ENCODE measurements around the gene XCL2.
"Not testable (repeated sequence)": the region's sequence is repeated elsewhere in the genome, so short reads cannot be mapped to it uniquely, and the experiment has no call there.

Gene XCL2

DNA sequence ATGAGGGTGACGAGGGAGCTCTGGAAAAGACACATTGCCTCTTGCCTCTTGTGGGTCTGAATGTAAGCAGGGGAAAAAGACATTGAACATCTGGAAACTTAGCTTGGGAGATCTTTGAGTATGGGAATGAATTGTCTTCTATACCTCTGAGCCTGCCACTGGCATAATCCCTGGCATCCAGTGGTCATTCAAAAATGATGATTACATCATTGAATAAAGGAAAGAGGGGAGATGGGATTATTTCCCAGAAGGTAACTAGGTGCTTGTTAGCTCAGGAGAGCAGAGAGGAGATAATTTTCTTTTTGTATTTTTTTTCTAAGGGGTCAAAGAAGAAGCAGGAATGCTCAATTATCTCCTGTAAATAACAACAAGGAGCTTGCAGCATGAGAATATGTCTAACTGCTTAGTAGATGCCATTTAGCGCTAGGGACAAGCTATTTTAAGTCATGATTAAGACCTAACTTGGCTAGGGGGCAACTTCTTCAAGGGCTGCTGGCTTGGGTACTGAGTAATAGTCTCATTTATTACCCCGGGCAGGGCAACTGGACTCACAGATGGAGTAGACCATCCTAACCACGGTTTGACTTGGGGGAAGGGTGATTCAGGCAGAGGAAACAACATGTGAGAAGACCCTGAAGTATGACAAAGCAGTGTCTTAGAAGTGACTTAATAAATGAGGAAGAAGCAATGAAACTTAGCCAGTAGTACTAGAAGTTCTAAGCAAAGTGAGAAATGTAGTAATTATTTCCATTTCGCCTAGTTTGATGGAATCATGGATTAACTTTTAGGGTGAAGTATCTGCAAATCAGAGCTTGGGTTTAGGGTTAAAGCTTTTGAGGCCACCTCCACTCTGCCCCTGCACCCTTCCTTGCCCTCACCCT is 11.0 kb upstream of the XCL2 start:
- no peak overlapping the region for H3K4me3 ChIP-seq (ENCODE audit: low read length)
- H3K36me3 ChIP-seq (ENCODE audit: control insufficient read depth, insufficient read depth, low read length): no peaks in the 10 kb centered on the region
- H3K27me3 ChIP-seq (ENCODE audit: control insufficient read depth, insufficient read depth, low read length): no peaks in the 10 kb centered on the region
- no peaks in the 10 kb centered on the region for H3K4me1 ChIP-seq (ENCODE audit: control insufficient read depth, insufficient read depth, low read length)
- H3K9me3 ChIP-seq (ENCODE audit: control insufficient read depth, low read length): no peaks in the 10 kb centered on the region
- H3K9ac ChIP-seq (ENCODE audit: low read length): no peak overlapping the region

DNA sequence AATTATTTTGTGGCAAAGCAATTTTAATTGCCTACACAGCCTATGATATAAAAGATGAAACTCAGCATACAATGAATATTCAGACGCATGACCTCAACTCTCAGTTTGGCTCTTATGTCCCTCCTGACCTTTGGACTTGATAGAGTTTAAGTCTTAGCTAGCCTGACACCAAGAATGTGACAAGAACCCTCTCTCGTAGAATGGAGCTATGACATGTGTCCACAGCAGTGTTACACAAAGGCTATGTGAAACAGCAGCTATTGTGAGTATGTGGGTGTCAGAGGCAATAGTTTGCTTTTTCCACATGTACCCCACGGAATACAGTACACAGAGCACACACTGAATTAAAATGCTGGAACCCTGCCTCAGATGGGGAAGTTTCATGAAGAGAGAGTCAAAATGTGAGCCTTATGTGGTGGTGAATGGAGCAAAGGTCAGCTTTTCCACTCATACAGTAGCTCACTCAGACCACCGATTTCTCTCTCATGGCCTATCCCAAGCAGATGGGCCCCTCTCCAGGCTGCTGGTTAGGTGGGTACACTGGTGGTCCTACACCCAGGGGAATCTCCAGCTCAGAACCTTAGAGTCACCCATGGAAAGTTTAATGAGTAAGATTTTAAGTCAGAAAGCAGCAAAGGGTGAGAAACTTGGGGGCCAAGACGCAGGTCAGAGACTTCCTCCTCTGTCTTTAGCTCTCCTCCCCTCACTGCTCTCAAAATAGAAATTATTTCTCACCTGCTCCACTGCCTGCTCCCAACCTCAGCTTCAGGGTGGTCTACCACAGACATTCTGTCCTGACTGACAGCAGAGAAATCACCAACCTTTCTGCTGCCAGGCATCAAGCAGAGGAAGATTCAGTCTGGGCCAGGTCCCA is 10.1 kb upstream of the XCL2 start:
- H3K4me1 ChIP-seq (ENCODE audit: control insufficient read depth, insufficient read depth, low read length): no peaks in the 10 kb centered on the region
- H3K4me3 ChIP-seq (ENCODE audit: low read length): no peak overlapping the region
- no peaks in the 10 kb centered on the region for H3K27me3 ChIP-seq (ENCODE audit: control insufficient read depth, insufficient read depth, low read length)
- H3K9ac ChIP-seq (ENCODE audit: low read length): no peak overlapping the region
- no peaks in the 10 kb centered on the region for H3K9me3 ChIP-seq (ENCODE audit: control insufficient read depth, low read length)
- H3K36me3 ChIP-seq (ENCODE audit: control insufficient read depth, insufficient read depth, low read length): no peaks in the 10 kb centered on the region

DNA sequence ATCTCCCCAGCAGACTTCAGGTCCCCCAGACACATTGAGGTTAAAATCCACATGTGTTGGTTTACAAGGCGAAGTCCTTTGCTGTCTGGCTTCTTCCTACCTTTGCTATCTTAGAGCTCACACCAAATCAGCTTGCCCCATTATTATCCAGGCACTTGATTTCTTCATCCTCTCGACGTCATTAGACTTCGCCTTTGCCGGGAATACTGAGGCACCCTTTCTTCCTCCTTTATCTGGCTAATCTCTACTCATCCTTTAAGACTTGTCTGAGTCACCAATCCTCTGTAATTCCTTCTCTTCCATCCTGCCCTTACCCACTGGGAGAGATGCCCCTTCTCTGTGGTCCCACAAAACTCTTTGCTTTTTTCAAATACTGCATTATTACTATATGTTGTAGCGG is 9.2 kb upstream of the XCL2 start:
- Histone ChIP-seq H3K9me3 (ENCODE audit: control insufficient read depth, low read length) (no peaks in the 10 kb centered on the region), H3K4me1 (ENCODE audit: control insufficient read depth, insufficient read depth, low read length) (no peaks in the 10 kb centered on the region), H3K4me3 (ENCODE audit: low read length) (no peak overlapping the region), H3K36me3 (ENCODE audit: control insufficient read depth, insufficient read depth, low read length) (no peaks in the 10 kb centered on the region), H3K27me3 (ENCODE audit: control insufficient read depth, insufficient read depth, low read length) (no peaks in the 10 kb centered on the region), H3K9ac (ENCODE audit: low read length) (no peak overlapping the region)

DNA sequence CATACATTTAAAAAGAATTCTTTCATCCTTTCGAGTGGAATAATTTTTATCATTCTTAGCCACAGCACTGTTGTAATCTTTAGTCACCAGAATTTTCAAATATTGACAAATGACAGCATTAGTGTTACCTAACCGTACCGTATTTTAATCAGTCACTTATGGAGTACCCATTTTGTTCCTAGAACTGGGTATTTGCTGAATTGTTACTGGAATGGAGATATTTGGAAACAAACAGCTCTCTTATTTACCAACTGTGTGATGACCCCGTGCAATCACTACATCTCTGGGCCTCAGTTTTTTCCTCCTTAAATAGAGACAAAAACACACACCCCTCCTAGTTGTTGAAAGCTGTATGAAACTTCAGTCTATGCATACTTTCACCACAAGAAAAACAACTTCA is 7.9 kb upstream of the XCL2 start:
- H3K36me3 ChIP-seq (ENCODE audit: control insufficient read depth, insufficient read depth, low read length): no peaks in the 10 kb centered on the region

DNA sequence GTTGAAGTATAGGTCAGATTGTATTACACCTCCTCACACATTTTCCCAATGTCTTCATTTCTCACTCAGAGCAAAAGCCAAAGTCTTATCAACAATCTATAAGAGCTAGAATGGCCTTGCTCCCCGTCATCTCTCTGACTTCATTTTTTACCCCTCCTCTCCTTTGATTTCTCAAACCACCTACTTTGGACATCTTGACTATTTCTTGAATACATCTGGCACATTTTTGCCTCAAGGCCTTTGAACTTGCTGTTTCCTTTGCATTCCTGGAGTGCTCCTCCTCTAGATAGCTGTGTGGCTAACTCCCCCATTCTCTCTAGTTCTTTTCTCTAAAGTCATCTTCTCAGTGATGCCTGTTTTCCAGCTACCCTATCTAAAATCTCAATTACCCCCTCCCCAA is 7.2 kb upstream of the XCL2 start:
- Histone ChIP-seq H3K9me3 (ENCODE audit: control insufficient read depth, low read length) (no peaks in the 10 kb centered on the region), H3K4me3 (ENCODE audit: low read length) (no peak overlapping the region), H3K4me1 (ENCODE audit: control insufficient read depth, insufficient read depth, low read length) (no peaks in the 10 kb centered on the region), H3K27me3 (ENCODE audit: control insufficient read depth, insufficient read depth, low read length) (no peaks in the 10 kb centered on the region), H3K9ac (ENCODE audit: low read length) (no peak overlapping the region), H3K36me3 (ENCODE audit: control insufficient read depth, insufficient read depth, low read length) (no peaks in the 10 kb centered on the region)

More for the DNA sequence above, 7.9 kb upstream of the XCL2 start:
- Histone ChIP-seq H3K4me1 (ENCODE audit: control insufficient read depth, insufficient read depth, low read length) (no peaks in the 10 kb centered on the region), H3K9ac (ENCODE audit: low read length) (no peak overlapping the region), H3K27me3 (ENCODE audit: control insufficient read depth, insufficient read depth, low read length) (no peaks in the 10 kb centered on the region), H3K9me3 (ENCODE audit: control insufficient read depth, low read length) (no peaks in the 10 kb centered on the region), H3K4me3 (ENCODE audit: low read length) (no peak overlapping the region)

DNA sequence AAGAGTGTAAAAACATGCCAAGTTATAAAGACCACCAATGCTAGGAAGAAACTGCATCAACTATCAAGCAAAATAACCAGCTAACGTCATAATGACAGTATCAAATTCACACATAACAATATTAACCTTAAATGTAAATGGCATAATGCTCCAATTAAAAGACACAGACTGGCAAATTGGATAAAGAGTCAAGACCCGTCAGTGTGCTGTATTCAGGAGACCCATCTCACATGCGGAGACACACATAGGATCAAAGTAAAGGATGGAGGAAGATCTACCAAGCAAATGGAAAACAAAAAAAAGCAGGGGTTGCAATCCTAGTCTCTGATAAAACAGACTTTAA is 2.7 kb upstream of the XCL2 start:
- not testable (repeated sequence) for H3K9me3 ChIP-seq (ENCODE audit: control insufficient read depth, low read length); H3K4me1 ChIP-seq (ENCODE audit: control insufficient read depth, insufficient read depth, low read length); H3K27me3 ChIP-seq (ENCODE audit: control insufficient read depth, insufficient read depth, low read length); H3K4me3 ChIP-seq (ENCODE audit: low read length); H3K36me3 ChIP-seq (ENCODE audit: control insufficient read depth, insufficient read depth, low read length); H3K9ac ChIP-seq (ENCODE audit: low read length)

DNA sequence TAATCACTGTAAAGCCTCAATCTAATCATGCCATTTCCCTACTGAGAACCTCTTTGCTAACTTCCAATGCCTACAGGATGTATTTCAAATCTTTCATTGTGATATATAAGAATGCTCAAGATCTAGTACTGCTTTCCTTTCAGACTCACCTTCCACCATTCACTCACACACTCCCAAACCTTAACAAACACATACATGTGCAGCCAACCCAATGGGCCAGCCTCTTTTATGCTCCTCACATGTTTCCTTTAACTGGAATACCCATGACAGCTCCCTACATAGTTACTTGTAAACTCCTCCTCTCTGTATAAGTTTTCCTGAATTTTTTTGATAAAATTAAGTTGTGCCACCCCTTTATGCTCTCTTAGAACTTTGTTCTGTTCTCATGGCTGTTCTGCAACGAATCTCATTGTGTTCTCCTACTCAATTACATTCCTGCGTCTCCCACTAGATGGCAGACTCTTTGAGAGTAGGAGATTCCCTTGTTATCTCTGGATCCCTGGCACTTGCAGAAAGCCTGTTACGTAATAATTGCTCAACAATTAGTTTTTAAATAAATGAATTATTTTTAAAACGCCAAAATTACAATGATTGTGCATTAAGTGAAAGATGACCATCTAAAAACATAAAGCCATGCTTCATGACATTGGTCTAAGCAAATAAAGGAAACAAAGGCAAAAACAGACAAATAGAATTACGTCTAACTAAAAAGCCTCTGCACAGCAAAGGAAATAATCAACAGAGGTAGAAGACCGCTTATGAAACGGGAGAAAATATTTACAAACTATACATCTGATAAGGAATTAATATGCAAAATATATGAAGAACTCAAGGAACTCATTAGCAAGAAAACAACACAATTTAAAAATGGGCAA is 2.1 kb upstream of the XCL2 start:
- not testable (repeated sequence) for H3K4me3 ChIP-seq (ENCODE audit: low read length); H3K36me3 ChIP-seq (ENCODE audit: control insufficient read depth, insufficient read depth, low read length); H3K9me3 ChIP-seq (ENCODE audit: control insufficient read depth, low read length); H3K4me1 ChIP-seq (ENCODE audit: control insufficient read depth, insufficient read depth, low read length); H3K27me3 ChIP-seq (ENCODE audit: control insufficient read depth, insufficient read depth, low read length); H3K9ac ChIP-seq (ENCODE audit: low read length)

DNA sequence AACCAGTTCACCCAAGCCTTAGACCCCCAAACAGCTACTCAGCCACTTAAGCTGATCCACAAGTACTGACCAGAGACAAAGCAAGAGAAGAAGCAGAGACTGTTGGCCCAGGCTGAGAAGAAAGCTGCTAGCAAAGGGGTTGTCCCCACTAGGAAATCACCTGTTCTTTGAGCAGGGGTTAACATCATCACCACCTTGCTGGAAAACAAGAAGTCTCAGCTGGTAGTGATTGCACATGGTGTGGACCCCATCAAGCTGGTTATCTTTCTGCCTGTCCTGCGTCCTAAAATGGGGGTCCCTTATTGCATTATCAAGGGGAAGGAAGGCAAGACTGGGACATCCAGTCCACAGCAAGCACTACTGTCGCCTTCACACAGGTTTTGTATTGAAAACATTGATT is 819 bp downstream of the XCL2 start:
- not testable (repeated sequence) for H3K9ac ChIP-seq (ENCODE audit: low read length); H3K4me1 ChIP-seq (ENCODE audit: control insufficient read depth, insufficient read depth, low read length); H3K36me3 ChIP-seq (ENCODE audit: control insufficient read depth, insufficient read depth, low read length); H3K4me3 ChIP-seq (ENCODE audit: low read length); H3K9me3 ChIP-seq (ENCODE audit: control insufficient read depth, low read length); H3K27me3 ChIP-seq (ENCODE audit: control insufficient read depth, insufficient read depth, low read length)

DNA sequence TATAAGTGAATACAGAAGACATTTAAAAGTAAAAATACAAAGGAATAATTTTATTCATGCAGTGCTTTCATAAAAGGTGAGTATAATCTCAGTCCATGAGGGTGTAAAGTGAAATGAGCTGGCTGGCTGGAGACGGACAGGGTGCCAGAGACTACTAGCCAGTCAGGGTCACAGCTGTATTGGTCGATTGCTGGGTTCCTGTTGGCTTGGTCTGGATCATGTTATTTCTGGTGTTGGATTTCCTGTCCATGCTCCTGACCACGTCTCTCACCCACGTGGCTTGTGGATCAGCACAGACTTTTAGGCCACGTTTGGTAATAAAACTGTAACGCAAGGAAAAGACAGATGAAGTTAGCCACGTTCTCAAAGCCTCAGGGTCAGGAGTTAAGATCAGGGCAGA is 3.0 kb downstream of the XCL2 start:
- not testable (repeated sequence) for H3K27me3 ChIP-seq (ENCODE audit: control insufficient read depth, insufficient read depth, low read length); H3K36me3 ChIP-seq (ENCODE audit: control insufficient read depth, insufficient read depth, low read length); H3K4me1 ChIP-seq (ENCODE audit: control insufficient read depth, insufficient read depth, low read length); H3K9me3 ChIP-seq (ENCODE audit: control insufficient read depth, low read length); H3K9ac ChIP-seq (ENCODE audit: low read length); H3K4me3 ChIP-seq (ENCODE audit: low read length)

DNA sequence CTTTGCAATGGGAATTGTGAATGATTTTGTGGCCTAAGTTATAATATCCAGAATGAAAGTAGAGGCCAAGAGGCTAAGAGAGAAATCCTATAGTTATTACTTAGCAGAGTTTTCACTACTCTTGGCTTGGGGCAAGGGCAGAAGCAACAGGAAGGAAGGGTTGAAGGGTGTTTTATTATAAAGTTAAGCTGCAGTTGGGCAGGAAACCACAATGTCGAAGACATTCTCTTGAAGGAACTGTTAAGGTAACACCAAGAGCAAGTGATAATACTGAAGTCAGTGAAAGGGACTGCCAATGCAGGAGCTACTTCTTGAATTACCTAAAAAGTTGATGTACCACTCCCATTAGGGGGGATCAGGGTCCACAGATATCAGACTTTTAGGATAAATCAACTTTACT is 8.3 kb downstream of the XCL2 start:
- no peaks in the 10 kb centered on the region for H3K9me3 ChIP-seq (ENCODE audit: control insufficient read depth, low read length)
- H3K27me3 ChIP-seq (ENCODE audit: control insufficient read depth, insufficient read depth, low read length): no peaks in the 10 kb centered on the region
- H3K9ac ChIP-seq (ENCODE audit: low read length): no peak overlapping the region
- H3K4me1 ChIP-seq (ENCODE audit: control insufficient read depth, insufficient read depth, low read length): no peaks in the 10 kb centered on the region
- no peak overlapping the region for H3K4me3 ChIP-seq (ENCODE audit: low read length)
- no peaks in the 10 kb centered on the region for H3K36me3 ChIP-seq (ENCODE audit: control insufficient read depth, insufficient read depth, low read length)

DNA sequence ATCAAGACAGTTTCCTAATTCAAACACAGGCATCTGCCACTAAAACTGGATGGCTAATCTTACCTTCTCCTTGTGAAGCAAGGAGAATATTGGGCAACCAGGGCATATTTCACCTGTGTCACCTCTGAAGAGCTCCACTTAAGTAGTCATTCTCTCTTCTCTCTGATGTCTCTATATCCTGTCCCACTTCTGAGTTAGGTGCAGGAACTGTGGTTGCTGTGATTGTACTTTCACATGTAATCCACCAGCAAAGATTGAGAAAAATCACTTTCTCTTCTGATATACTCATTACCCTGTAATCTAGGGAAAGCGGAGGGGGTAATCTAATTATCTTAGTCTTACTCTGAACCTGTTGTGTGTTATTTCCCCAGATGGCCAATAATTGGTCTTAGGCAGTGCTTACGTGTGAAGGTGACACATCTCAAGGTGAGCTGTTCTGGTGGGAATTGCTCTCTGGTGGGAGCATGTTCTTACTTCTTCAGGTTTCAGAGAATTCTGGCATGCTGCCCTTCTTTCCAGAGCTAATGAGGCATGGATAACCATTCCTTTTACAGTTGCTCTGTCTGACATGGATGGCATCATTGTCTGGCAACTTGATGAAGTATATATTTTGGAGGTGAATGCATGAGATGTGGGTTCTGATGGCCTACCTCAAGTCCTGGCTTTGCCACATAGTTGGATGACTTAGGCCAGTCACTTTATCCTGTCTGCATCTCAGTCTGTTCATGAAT is 12.0 kb downstream of the XCL2 start:
- no peaks in the 10 kb centered on the region for H3K36me3 ChIP-seq (ENCODE audit: control insufficient read depth, insufficient read depth, low read length)
- H3K27me3 ChIP-seq (ENCODE audit: control insufficient read depth, insufficient read depth, low read length): no peaks in the 10 kb centered on the region
- H3K4me1 ChIP-seq (ENCODE audit: control insufficient read depth, insufficient read depth, low read length): no peaks in the 10 kb centered on the region

More for the DNA sequence above, 12.0 kb downstream of the XCL2 start:
- H3K4me3 ChIP-seq (ENCODE audit: low read length): no peak overlapping the region
- H3K9ac ChIP-seq (ENCODE audit: low read length): no peak overlapping the region
- H3K9me3 ChIP-seq (ENCODE audit: control insufficient read depth, low read length): no peaks in the 10 kb centered on the region

All from mucosa of stomach (tissue), 1 donor.